Pancreas (tissue), 10 donors: ENCODE results near the gene FGF11. TPM values are rescaled to one million over a fixed set of nuclear protein-coding genes. Genes with fewer than 3 reads are reported as not detected.

Experiments used
- ATAC-seq, 4 donors: fragments of 200-7000 bp; cut with Tn5 transposase; one replicate each; pipeline versions ENCODE4 v1.8.0 to v1.9.1; 2020; ENCODE audit warnings: mild to moderate bottlenecking in 4 of 4, moderate library complexity in 4 of 4
- DNase-seq, 6 donors: peaks; one replicate each; pipeline ENCODE4 v3.0.0-alpha.2; 2020
- FAIRE-seq: peaks from 2 replicates; lab custom pipeline; 2012; peaks lifted over from hg19 to GRCh38; lab: Jason Lieb, UNC
- H3K27ac ChIP-seq, 4 donors: fragments of 200-600 bp; sonication (generic); 1 replicate in 3 of 4; 2 replicates in 1 of 4; pipeline versions ENCODE4 v1.5.0 to v1.8.0; 2020
- H3K27me3 ChIP-seq, 4 donors: fragments of 200-600 bp; one replicate each; pipeline ENCODE4 v1.8.0; 2021
- H3K36me3 ChIP-seq, 3 donors: fragments of 200-600 bp; sonication (generic) in 1 of 3; one replicate each; pipeline versions ENCODE4 v1.5.0 to v1.8.0; 2020 to 2021
- H3K4me1 ChIP-seq, 3 donors: fragments of 200-600 bp; one replicate each; pipeline ENCODE4 v1.8.0; 2021
- H3K4me3 ChIP-seq, 4 donors: fragments of 200-600 bp; sonication (generic) in 2 of 4; one replicate each; pipeline versions ENCODE4 v1.5.0 to v1.8.0; 2020 to 2021
- H3K9me3 ChIP-seq, 4 donors: fragments of 200-600 bp; one replicate each; pipeline ENCODE4 v1.8.0; 2021
- WGBS, 2 donors: extraction: QIAGEN DNeasy Blood & Tissue Kit; methylation state at CpG; one replicate each; pipeline ENCODE4 v1.1.7; 2013; 5-methylcytosine and 5-hydroxymethylcytosine counted together
- intact Hi-C, 3 donors: fragments of 100-400 bp; cut with DNase I; formaldehyde crosslinking; loops; one replicate each; pipeline versions ENCODE4 v1.11.1 to v1.14.2; 2022
- polyA plus RNA-seq, 2 donors: library from polyadenylated mRNA; stranded (reverse); fragments of 200-250 nt; gene quantifications; one replicate each; pipeline ENCODE4 v1.2.3, GENCODE V29; 2013
- total RNA-seq, 6 donors: library from RNA; stranded (reverse); fragmentation: NEBNext Ultra II Directional in 4 of 6; extraction: Animal tissue kit (Norgen Biotek cat#: 25700) in 4 of 6; gene quantifications; one replicate each; pipeline versions ENCODE4 v1.2.1 to v1.2.4, GENCODE V29; 2021 to 2023
- TF ChIP-seq, protein P1 (sequence below), 4 donors: fragments of 200-600 bp; sonication (generic) in 3 of 4; IDR thresholded peaks; one replicate each; pipeline versions ENCODE4 v1.5.0 to v1.8.0; 2021; ENCODE audit warnings: antibody characterized with exemption in 4 of 4
- donor health status: healthy with polysubstance abuse.
- donor health status: DM: no; HTN: no; CAD: no; lungs with moderate emphysema.
- donor health status: DM: no; HTN: no; CAD: no.
- donor health status: control.
- donor health status: control.
- donor health status: Bipolar disorder and iron deficiency.
- donor health status: DM: yes; HTN: yes; CAD: no.
- donor health status: DM: no; HTN: no; CAD: no.
- donor health status: DM: no; HTN: no; CAD: no.
- donor health status: DM: yes; HTN: yes; CAD: no.

FGF11 gene
- total and polyA plus RNA-seq, 8 donors: 0.09 to 1.1 (median 0.43) TPM

DNA sequence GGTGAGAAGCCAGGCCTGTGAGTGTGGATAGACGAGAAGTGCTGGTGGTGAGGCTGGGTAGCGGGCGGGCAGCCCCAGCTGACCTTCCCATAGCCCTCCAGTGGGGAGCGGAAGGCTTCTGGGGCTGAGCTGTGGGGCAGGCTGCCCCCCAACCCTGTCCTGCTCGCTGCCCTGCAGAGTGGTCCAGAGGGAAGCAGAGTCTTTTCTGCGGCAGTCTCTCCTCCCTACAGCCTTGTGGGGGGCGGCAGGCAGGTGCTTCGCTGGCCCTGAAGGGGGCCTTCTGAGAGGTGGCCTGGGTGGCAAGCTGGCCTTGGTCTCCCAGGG is 27.9 kb upstream of the FGF11 start:
- H3K4me1 ChIP-seq: no peaks in the 10 kb centered on the region
- intact Hi-C loops: no loop called here
- FAIRE-seq (no peak), ATAC-seq (no peak), DNase-seq (no peak)
- TF ChIP-seq, protein P1, sequence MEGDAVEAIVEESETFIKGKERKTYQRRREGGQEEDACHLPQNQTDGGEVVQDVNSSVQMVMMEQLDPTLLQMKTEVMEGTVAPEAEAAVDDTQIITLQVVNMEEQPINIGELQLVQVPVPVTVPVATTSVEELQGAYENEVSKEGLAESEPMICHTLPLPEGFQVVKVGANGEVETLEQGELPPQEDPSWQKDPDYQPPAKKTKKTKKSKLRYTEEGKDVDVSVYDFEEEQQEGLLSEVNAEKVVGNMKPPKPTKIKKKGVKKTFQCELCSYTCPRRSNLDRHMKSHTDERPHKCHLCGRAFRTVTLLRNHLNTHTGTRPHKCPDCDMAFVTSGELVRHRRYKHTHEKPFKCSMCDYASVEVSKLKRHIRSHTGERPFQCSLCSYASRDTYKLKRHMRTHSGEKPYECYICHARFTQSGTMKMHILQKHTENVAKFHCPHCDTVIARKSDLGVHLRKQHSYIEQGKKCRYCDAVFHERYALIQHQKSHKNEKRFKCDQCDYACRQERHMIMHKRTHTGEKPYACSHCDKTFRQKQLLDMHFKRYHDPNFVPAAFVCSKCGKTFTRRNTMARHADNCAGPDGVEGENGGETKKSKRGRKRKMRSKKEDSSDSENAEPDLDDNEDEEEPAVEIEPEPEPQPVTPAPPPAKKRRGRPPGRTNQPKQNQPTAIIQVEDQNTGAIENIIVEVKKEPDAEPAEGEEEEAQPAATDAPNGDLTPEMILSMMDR (IDR thresholded peaks at IDR 0.05): no peak
- 83 to 91% methylated on average over 8 of the region's 8 CpGs for WGBS, 2 donors
- H3K27me3 ChIP-seq: no peaks in the 10 kb centered on the region
- no peaks in the 10 kb centered on the region for H3K36me3 ChIP-seq
- no peaks in the 10 kb centered on the region for H3K9me3 ChIP-seq
- no peak overlapping the region for H3K4me3 ChIP-seq
- H3K27ac ChIP-seq: no peak overlapping the region

DNA sequence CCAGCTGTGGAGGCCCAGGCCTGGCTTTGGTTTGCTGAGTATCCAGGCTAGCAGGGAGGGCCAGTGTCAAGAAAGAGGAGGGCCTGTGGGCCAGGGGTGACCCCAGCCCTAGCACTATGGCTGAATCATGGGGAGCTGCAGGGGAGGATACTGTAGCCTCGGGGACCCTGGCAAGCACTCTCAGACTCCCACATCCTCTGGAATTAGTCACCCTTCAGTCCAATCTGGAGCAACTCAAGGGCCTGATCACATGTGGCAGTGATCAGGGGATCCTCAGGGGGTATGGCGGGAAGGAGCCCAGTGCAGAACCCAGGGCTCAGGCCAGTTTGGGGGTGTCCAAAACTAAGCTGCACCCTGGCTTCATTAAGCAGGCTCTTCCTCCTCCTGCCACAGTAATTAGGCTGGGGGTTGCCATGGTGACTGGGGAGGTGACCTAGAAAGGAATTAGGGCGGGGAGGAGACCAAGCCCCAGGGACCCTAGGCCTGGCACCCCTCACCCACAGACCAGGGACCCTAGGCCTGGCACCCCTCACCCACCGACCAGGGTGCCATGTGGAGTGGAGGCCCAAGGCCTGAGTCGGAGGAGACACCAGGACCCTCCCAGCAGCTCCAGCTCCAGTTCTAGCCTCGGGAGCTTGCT is 25.8 kb upstream of the FGF11 start:
- no peak for FAIRE-seq
- no peaks in the 10 kb centered on the region for H3K4me1 ChIP-seq
- H3K9me3 ChIP-seq: no peaks in the 10 kb centered on the region
- TF ChIP-seq, protein P1 (IDR thresholded peaks at IDR 0.05): no peak
- H3K27ac ChIP-seq: no peak overlapping the region
- no peak overlapping the region for H3K4me3 ChIP-seq
- intact Hi-C loops: no loop called here
- H3K36me3 ChIP-seq: no peaks in the 10 kb centered on the region
- 76 to 81% methylated on average over 6 of the region's 6 CpGs for whole genome bisulfite sequencing, 2 donors
- H3K27me3 ChIP-seq: no peaks in the 10 kb centered on the region
- ATAC-seq: peak in 2 of 4 donors; percentile 18 to 33
- DNase-seq: no peak

DNA sequence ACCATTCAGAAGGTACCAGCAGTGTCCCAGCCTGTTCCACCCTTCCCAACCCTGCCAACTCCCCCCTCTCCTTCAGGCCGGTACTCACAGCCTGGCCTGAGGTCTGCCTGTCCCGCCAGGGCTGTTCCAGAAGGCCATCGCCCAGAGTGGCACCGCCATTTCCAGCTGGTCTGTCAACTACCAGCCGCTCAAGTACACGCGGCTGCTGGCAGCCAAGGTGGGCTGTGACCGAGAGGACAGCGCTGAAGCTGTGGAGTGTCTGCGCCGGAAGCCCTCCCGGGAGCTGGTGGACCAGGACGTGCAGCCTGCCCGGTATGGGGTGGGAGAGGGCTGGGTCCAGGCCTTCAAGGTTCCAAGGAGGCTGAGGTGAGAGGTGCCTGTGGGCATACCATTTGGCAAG is 24.5 kb upstream of the FGF11 start:
- no peaks in the 10 kb centered on the region for H3K36me3 ChIP-seq
- WGBS, 2 donors: 78 to 83% methylated on average over 14 of the region's 14 CpGs
- H3K9me3 ChIP-seq: no peaks in the 10 kb centered on the region
- H3K27me3 ChIP-seq: no peaks in the 10 kb centered on the region
- DNase-seq: no peak
- H3K4me3 ChIP-seq: no peak overlapping the region
- no peak overlapping the region for H3K27ac ChIP-seq
- FAIRE-seq: no peak
- no peak for ATAC-seq
- no peaks in the 10 kb centered on the region for H3K4me1 ChIP-seq
- TF ChIP-seq, protein P1 (IDR thresholded peaks at IDR 0.05): no peak
- intact Hi-C loops: no loop called here

DNA sequence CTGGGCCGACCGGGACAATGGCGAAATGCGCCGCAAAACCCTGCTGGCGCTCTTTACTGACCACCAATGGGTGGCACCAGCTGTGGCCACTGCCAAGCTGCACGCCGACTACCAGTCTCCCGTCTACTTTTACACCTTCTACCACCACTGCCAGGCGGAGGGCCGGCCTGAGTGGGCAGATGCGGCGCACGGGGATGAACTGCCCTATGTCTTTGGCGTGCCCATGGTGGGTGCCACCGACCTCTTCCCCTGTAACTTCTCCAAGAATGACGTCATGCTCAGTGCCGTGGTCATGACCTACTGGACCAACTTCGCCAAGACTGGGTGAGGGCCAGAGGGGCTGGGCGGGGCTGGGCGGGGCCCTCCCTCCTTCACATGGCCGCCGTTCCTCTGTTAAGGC is 23.5 kb upstream of the FGF11 start:
- ATAC-seq (no peak), FAIRE-seq (no peak), DNase-seq (no peak)
- TF ChIP-seq, protein P1 (IDR thresholded peaks at IDR 0.05): no peak
- Histone ChIP-seq H3K9me3 (no peaks in the 10 kb centered on the region), H3K36me3 (no peaks in the 10 kb centered on the region), H3K4me1 (no peaks in the 10 kb centered on the region), H3K4me3 (no peak overlapping the region), H3K27me3 (no peaks in the 10 kb centered on the region), H3K27ac (no peak overlapping the region)
- intact Hi-C loops: no loop called here
- WGBS, 2 donors: 84 to 85% methylated on average over 23 of the region's 23 CpGs

DNA sequence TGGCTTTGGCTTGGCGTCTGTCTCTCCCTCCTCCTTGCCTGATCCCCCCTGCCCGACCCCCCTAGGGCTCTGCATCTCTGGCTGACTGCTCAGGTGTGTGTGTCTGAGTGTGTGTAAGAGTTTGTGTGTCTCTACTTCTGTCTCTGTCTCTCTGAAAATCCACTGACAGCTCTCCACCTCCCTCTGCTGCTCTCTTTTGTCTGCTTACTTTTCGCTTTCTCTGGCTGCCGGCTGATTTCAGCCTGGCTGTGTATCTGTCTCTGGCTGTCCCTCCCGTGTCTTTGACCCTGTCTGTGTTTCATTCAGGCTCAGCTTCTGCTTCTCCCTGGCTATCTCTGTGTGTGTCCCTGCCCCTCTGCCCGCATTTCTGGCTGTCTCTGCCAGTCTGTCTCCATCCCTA is 23.0 kb upstream of the FGF11 start:
- Histone ChIP-seq H3K4me1 (no peaks in the 10 kb centered on the region), H3K27me3 (no peaks in the 10 kb centered on the region), H3K9me3 (no peaks in the 10 kb centered on the region), H3K36me3 (no peaks in the 10 kb centered on the region), H3K4me3 (no peak overlapping the region), H3K27ac (no peak overlapping the region)
- no peak for DNase-seq
- ATAC-seq: no peak
- 64 to 78% methylated on average over 6 of the region's 6 CpGs for WGBS, 2 donors
- TF ChIP-seq, protein P1 (IDR thresholded peaks at IDR 0.05): no peak
- intact Hi-C loops: no loop called here
- no peak for FAIRE-seq
